ENCODE data around the gene PRKCE.

DNA sequence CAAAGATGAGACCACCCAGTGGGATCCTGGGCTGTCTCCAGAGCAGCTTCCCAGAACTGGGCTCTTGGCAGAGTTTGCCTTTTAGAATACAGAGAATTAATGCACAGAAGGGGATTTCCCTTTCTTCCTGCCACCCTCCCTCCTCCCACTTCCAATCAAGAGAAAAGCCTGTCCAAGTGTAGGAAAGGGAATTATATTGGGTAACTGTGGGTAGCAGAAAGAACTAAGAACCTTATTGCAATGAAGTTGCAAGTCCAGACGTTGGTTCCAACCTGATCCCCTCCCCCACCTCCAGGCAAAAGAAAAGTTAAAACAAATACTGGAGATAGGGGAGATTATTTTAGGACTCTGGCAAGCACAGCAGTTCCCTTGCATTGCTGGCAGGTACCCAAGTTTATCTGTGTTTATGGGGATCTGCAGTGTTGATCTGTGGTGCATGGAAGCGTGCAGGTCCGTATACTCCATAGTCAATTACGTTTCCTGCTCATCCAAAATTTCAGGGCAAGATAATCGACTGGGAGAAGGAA lies 114.3 kb downstream of the PRKCE start:
- TF ChIP-seq TCF7L2 (IDR thresholded peaks at IDR 0.05; ENCODE audit: borderline replicate concordance, extremely low read depth, insufficient read depth, insufficient read length): no peak
- no peak for TF ChIP-seq EZH2phosphoT487 (IDR thresholded peaks at IDR 0.05; ENCODE audit: borderline replicate concordance)
- TF ChIP-seq, protein P1, sequence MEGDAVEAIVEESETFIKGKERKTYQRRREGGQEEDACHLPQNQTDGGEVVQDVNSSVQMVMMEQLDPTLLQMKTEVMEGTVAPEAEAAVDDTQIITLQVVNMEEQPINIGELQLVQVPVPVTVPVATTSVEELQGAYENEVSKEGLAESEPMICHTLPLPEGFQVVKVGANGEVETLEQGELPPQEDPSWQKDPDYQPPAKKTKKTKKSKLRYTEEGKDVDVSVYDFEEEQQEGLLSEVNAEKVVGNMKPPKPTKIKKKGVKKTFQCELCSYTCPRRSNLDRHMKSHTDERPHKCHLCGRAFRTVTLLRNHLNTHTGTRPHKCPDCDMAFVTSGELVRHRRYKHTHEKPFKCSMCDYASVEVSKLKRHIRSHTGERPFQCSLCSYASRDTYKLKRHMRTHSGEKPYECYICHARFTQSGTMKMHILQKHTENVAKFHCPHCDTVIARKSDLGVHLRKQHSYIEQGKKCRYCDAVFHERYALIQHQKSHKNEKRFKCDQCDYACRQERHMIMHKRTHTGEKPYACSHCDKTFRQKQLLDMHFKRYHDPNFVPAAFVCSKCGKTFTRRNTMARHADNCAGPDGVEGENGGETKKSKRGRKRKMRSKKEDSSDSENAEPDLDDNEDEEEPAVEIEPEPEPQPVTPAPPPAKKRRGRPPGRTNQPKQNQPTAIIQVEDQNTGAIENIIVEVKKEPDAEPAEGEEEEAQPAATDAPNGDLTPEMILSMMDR (IDR thresholded peaks at IDR 0.05 in 2 of 3, conservative IDR thresholded peaks at IDR 0.05 in 1 of 3; ENCODE audit: borderline replicate concordance in 1 of 3, insufficient read depth in 1 of 3, low read depth in 2 of 3, low read length in 2 of 3): no peak
- TF ChIP-seq POLR2A (IDR thresholded peaks at IDR 0.05; ENCODE audit: borderline replicate concordance, extremely low read depth, insufficient read depth, insufficient read length): no peak
- no peak for TF ChIP-seq RAD21 (IDR thresholded peaks at IDR 0.05; ENCODE audit: low read depth)
